ENCODE results near the gene OBSCN.
"Not testable (repeated sequence)": the region's sequence is repeated elsewhere in the genome, so short reads cannot be mapped to it uniquely, and the experiment has no call there.

Gene OBSCN

GRCh38 chr1:228172591-228173527, 35.0 kb upstream of the OBSCN start:
- DNase-seq: no peak

- not testable (repeated sequence) for DNase-seq
Observed at GRCh38 chr1:228173528-228174481, 34.0 kb upstream of the OBSCN start.

GRCh38 chr1:228174482-228175315, 33.1 kb upstream of the OBSCN start:
- no peak for DNase-seq

GRCh38 chr1:228175316-228176023, 32.4 kb upstream of the OBSCN start:
- DNase-seq: no peak

- no peak for DNase-seq
Observed at GRCh38 chr1:228176024-228176395, 31.8 kb upstream of the OBSCN start.

GRCh38 chr1:228176461-228177182, 31.2 kb upstream of the OBSCN start:
- no peak for DNase-seq

- no peak for DNase-seq
Observed at GRCh38 chr1:228177183-228177475, 30.7 kb upstream of the OBSCN start.

- DNase-seq: no peak
Observed at GRCh38 chr1:228177721-228178710, 29.8 kb upstream of the OBSCN start.

- DNase-seq: no peak
Observed at GRCh38 chr1:228178737-228179684, 28.8 kb upstream of the OBSCN start.

- no peak for DNase-seq
Observed at GRCh38 chr1:228180271-228180958, 27.4 kb upstream of the OBSCN start.

GRCh38 chr1:228180959-228181644, 26.7 kb upstream of the OBSCN start:
- DNase-seq: no peak

- DNase-seq: no peak
Observed at GRCh38 chr1:228181645-228182034, 26.2 kb upstream of the OBSCN start.

- no peak for DNase-seq
Observed at GRCh38 chr1:228182296-228183030, 25.4 kb upstream of the OBSCN start.

GRCh38 chr1:228184152-228184551, 23.7 kb upstream of the OBSCN start:
- peak; percentile 9 for DNase-seq

- no peak for DNase-seq
Observed at GRCh38 chr1:228185641-228185965, 22.2 kb upstream of the OBSCN start.

GRCh38 chr1:228188249-228188648, 19.6 kb upstream of the OBSCN start:
- not testable (repeated sequence) for DNase-seq

GRCh38 chr1:228190182-228190581, 17.7 kb upstream of the OBSCN start:
- no peak for DNase-seq
